Fibroblast of the aortic adventitia (primary cell): ENCODE measurements around the gene BCAS3. TPM values are rescaled to one million over a fixed set of nuclear protein-coding genes. Genes with fewer than 3 reads are reported as not detected.

ENCODE experiments used
- DNase-seq: peaks from one replicate; pipeline ENCODE4 v3.0.0-alpha.2; 2010; ENCODE audit warnings: low read depth
- H3K4me3 ChIP-seq: 2 replicates; pipeline ENCODE4 v1.5.1; 2011; ENCODE audit warnings: low read depth, mild to moderate bottlenecking, control low read depth, low read length, moderate library complexity
- CTCF ChIP-seq: IDR thresholded peaks from 2 replicates; pipeline ENCODE4 v1.5.1; 2011; ENCODE audit warnings: mild to moderate bottlenecking, low read length, control low read depth, inconsistent platforms; ENCODE audit not compliant: insufficient read depth
- total RNA-seq: library from RNA; depleted of rRNA; stranded (reverse); fragments of >200 nt; gene quantifications from 2 replicates; pipeline ENCODE4 v1.2.3, GENCODE V29; 2012; ENCODE audit warnings: low replicate concordance

BCAS3 gene
- total RNA-seq, 1 donor = 29.6 TPM

DNA sequence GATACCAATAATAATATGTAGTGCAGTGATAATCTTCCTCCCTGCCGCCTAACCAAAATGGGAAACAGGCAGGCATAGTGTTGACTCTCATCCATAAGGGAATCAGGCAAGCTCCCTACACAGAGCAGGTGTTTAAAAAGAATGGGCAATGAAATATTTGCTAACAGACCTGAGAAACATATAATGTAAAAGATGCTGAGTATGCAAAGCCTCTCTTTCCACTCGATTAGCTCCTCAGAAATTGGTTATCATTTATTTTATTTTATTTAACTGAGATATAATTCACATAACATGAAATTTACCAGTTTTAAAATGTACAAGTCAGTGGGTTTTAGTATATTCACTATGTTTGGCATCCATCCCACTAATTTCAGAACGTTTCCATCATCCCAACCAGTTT lies 404.3 kb downstream of the BCAS3 start:
- no peak for DNase-seq
- no peak overlapping the region for H3K4me3 ChIP-seq
- TF ChIP-seq CTCF = no peak

DNA sequence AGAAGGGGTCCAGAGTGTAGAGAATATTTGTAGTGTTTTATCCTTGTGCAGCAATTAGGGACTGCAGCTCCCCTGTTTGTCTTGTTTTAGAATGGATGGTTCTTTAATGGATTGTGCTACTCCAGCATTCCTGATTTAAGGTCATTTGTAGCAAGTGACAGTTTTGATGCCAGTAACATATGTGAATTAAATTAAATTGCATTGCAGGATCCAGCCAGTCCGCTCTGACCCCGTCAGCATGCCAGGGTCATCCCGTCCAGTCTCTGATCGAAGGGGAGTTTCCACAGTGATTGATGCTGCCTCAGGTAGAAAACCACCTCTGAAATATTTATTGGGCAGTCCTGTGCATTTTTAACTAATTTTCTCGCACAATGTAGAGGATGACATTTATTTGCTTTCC lies 406.6 kb downstream of the BCAS3 start:
- no peak for TF ChIP-seq CTCF
- no peak overlapping the region for H3K4me3 ChIP-seq
- no peak for DNase-seq

DNA sequence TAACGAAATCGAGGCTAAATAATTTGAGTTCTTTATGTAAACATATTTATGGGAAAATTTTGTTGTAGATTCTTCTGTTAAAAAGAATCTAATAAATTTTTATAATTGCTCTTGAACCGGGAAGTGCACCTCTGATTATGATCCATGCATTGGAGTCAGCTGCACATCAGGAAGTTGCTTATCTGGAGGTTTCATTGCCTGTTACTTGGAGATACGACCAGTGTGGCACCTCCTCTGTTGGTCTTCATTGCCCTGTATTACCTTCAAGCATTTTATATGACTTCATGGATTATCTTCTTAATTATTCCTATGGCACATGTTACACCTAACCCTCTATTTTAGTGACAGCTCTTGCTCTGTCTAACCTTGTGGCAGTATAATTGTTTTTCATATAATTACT lies 409.4 kb downstream of the BCAS3 start:
- TF ChIP-seq CTCF = no peak
- no peak for DNase-seq
- no peak overlapping the region for H3K4me3 ChIP-seq

DNA sequence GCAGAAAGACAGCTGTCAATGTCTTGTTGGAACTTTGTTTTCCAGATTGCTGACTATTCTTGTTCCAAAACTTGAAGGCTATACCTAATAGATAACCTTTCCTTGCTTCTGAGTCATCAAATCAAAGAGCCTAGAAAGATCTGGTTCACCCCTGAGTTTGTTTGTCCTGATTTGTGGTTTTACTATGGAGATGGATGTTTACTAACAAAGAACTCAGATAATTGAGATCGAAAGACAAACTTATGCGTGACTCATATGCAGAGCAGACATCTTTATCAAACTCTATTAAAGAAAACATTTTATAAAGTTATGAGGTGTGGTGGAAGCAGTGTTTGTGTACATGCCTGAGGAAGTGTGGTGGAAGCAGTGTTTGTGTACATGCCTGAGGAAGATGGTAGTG lies 410.9 kb downstream of the BCAS3 start:
- no peak for TF ChIP-seq CTCF
- H3K4me3 ChIP-seq = no peak overlapping the region
- no peak for DNase-seq

GRCh38 chr17:61091096-61091495 lies 413.4 kb downstream of the BCAS3 start:
- no peak overlapping the region for H3K4me3 ChIP-seq
- no peak for TF ChIP-seq CTCF
- DNase-seq = no peak

GRCh38 chr17:61097781-61098180 lies 420.1 kb downstream of the BCAS3 start:
- no peak for TF ChIP-seq CTCF
- DNase-seq = no peak
- H3K4me3 ChIP-seq = no peak overlapping the region

- TF ChIP-seq CTCF = no peak
- DNase-seq = no peak
- H3K4me3 ChIP-seq = no peak overlapping the region
Measured at GRCh38 chr17:61106354-61106753, 428.7 kb downstream of the BCAS3 start.
